Medulla oblongata (tissue), 1 donor: ENCODE data around the gene SNRNP25.
"Not testable (repeated sequence)": the region's sequence is repeated elsewhere in the genome, so short reads cannot be mapped to it uniquely, and the experiment has no call there.

Experiments
- DNase-seq: peaks from one replicate; pipeline ENCODE4 v3.0.0-alpha.2; 2015; ENCODE audit errors: extremely low spot score

Gene SNRNP25

GRCh38 chr16:41439-42068 is 12.1 kb upstream of the SNRNP25 start:
- DNase-seq, result no peak

- DNase-seq, result no peak
Observed at GRCh38 chr16:42069-42457, 11.6 kb upstream of the SNRNP25 start.

GRCh38 chr16:42691-43090 is 10.9 kb upstream of the SNRNP25 start:
- DNase-seq, result no peak

GRCh38 chr16:43294-43693 is 10.3 kb upstream of the SNRNP25 start:
- DNase-seq, result no peak

- DNase-seq, result no peak
Observed at GRCh38 chr16:44655-45054, 9.0 kb upstream of the SNRNP25 start.

- DNase-seq, result no peak
Observed at GRCh38 chr16:45454-45853, 8.2 kb upstream of the SNRNP25 start.

GRCh38 chr16:46510-46909 is 7.1 kb upstream of the SNRNP25 start:
- DNase-seq, result not testable (repeated sequence)

- DNase-seq, result no peak
Observed at GRCh38 chr16:47234-47633, 6.4 kb upstream of the SNRNP25 start.

- no peak for DNase-seq
Observed at GRCh38 chr16:50769-51591, 2.6 kb upstream of the SNRNP25 start.

GRCh38 chr16:54237-54581 is 581 bp downstream of the SNRNP25 start:
- DNase-seq, result no peak

- DNase-seq, result no peak
Observed at GRCh38 chr16:55571-56136, 2.0 kb downstream of the SNRNP25 start.

GRCh38 chr16:56231-56927 is 2.8 kb downstream of the SNRNP25 start:
- DNase-seq, result no peak

- DNase-seq, result no peak
Observed at GRCh38 chr16:57711-58110, 4.1 kb downstream of the SNRNP25 start.

GRCh38 chr16:58491-59439 is 5.1 kb downstream of the SNRNP25 start:
- no peak for DNase-seq

- no peak for DNase-seq
Observed at GRCh38 chr16:59440-60059, 5.9 kb downstream of the SNRNP25 start.

- DNase-seq, result no peak
Observed at GRCh38 chr16:60166-60565, 6.5 kb downstream of the SNRNP25 start.

- DNase-seq, result no peak
Observed at GRCh38 chr16:60929-61878, 7.6 kb downstream of the SNRNP25 start.

GRCh38 chr16:61879-62281 is 8.3 kb downstream of the SNRNP25 start:
- no peak for DNase-seq

GRCh38 chr16:62283-62967 is 8.8 kb downstream of the SNRNP25 start:
- DNase-seq, result no peak
